CD14-positive monocyte (primary cell): ENCODE results near the gene ESRRG. TPM values are rescaled to one million over a fixed set of nuclear protein-coding genes. Genes with fewer than 3 reads are reported as not detected.

ENCODE experiments used
- DNase-seq, 3 donors: peaks; one replicate each; pipeline ENCODE4 v3.0.0-alpha.2; 2011 to 2022
- H2AFZ ChIP-seq: 2 replicates; pipeline ENCODE4 v1.6.0; 2012; ENCODE audit warnings: mild to moderate bottlenecking, low read depth, low read length, inconsistent platforms; ENCODE audit not compliant: insufficient read depth, poor library complexity, severe bottlenecking
- H3K27ac ChIP-seq, 2 donors: 1 replicate in 1 of 2; 2 replicates in 1 of 2; pipeline ENCODE4 v1.5.1; 2012 to 2013; ENCODE audit warnings: low read length in 2 of 2, control low read depth in 1 of 2, inconsistent platforms in 1 of 2, low read depth in 1 of 2, mild to moderate bottlenecking in 1 of 2
- H3K27me3 ChIP-seq, 2 donors: one replicate each; pipeline versions ENCODE4 v1.6.0 to v1.6.1; 2011 to 2013; ENCODE audit warnings: low read length in 2 of 2; ENCODE audit not compliant: control insufficient read depth in 2 of 2, insufficient read depth in 2 of 2
- H3K36me3 ChIP-seq, 2 donors: replicated peaks in 1 of 2; 1 replicate in 1 of 2; 2 replicates in 1 of 2; pipeline versions ENCODE4 v1.5.1 to v1.6.1; 2012 to 2013; ENCODE audit warnings: low read length in 2 of 2, control low read depth in 1 of 2, inconsistent platforms in 1 of 2, mild to moderate bottlenecking in 1 of 2; ENCODE audit not compliant: insufficient read depth in 2 of 2, control insufficient read depth in 1 of 2
- H3K4me1 ChIP-seq, 2 donors: 1 replicate in 1 of 2; 2 replicates in 1 of 2; pipeline versions ENCODE4 v1.5.1 to v1.6.1; 2012 to 2013; ENCODE audit warnings: low read length in 2 of 2, control low read depth in 1 of 2, inconsistent platforms in 1 of 2, mild to moderate bottlenecking in 1 of 2, moderate library complexity in 1 of 2; ENCODE audit not compliant: insufficient read depth in 2 of 2, control insufficient read depth in 1 of 2
- H3K4me2 ChIP-seq: replicated peaks from 2 replicates; pipeline ENCODE3; 2012; ENCODE audit warnings: low read length, moderate library complexity, mild to moderate bottlenecking; ENCODE audit not compliant: poor library complexity, severe bottlenecking; ENCODE audit errors: extremely low read depth
- H3K4me3 ChIP-seq, 3 experiments: fragments of 200-600 bp in 1 of 3; sonication (generic) in 1 of 3; replicated peaks in 1 of 3; 1 replicate in 2 of 3; 2 replicates in 1 of 3; pipeline ENCODE4 v1.5.1; 2011 to 2013; ENCODE audit warnings: low read length in 3 of 3, mild to moderate bottlenecking in 3 of 3, control low read depth in 2 of 3, low read depth in 2 of 3, inconsistent platforms in 1 of 3, moderate library complexity in 1 of 3
- H3K79me2 ChIP-seq: 2 replicates; pipeline ENCODE4 v1.6.0; 2012; ENCODE audit warnings: mild to moderate bottlenecking, control low read depth, inconsistent platforms, low read length, moderate library complexity; ENCODE audit not compliant: insufficient read depth
- H3K9ac ChIP-seq: 2 replicates; pipeline ENCODE4 v1.6.0; 2017; ENCODE audit warnings: low read length, mild to moderate bottlenecking; ENCODE audit not compliant: insufficient read depth, poor library complexity, severe bottlenecking
- H3K9me3 ChIP-seq, 2 donors: replicated peaks in 1 of 2; 1 replicate in 1 of 2; 2 replicates in 1 of 2; pipeline versions ENCODE4 v1.5.1 to v1.6.1; 2012 to 2013; ENCODE audit warnings: low read length in 2 of 2, control low read depth in 1 of 2; ENCODE audit not compliant: control insufficient read depth in 1 of 2, insufficient read depth in 1 of 2
- H4K20me1 ChIP-seq: 2 replicates; pipeline ENCODE4 v1.6.0; 2012; ENCODE audit warnings: mild to moderate bottlenecking, low read length, control low read depth, moderate library complexity; ENCODE audit not compliant: insufficient read depth
- H3K27ac Mint-ChIP-seq, 7 donors: one replicate each; pipeline ENCODE4 v1.8.0; 2020; ENCODE audit warnings: mild to moderate bottlenecking in 7 of 7, mixed read lengths in 7 of 7, moderate library complexity in 6 of 7, inconsistent platforms in 2 of 7
- H3K27me3 Mint-ChIP-seq, 3 donors: one replicate each; pipeline ENCODE4 v1.8.0; 2021 to 2022; ENCODE audit warnings: low read depth in 3 of 3, mild to moderate bottlenecking in 3 of 3, mixed read lengths in 3 of 3, moderate library complexity in 3 of 3, inconsistent platforms in 1 of 3
- H3K36me3 Mint-ChIP-seq, 2 donors: one replicate each; pipeline ENCODE4 v1.8.0; 2020; ENCODE audit warnings: mixed read lengths in 2 of 2, inconsistent platforms in 1 of 2, mild to moderate bottlenecking in 1 of 2
- H3K4me1 Mint-ChIP-seq: one replicate; pipeline ENCODE4 v1.8.0; 2020; ENCODE audit warnings: mild to moderate bottlenecking, mixed read lengths
- H3K4me3 Mint-ChIP-seq, 2 donors: one replicate each; pipeline ENCODE4 v1.8.0; 2020; ENCODE audit warnings: mild to moderate bottlenecking in 2 of 2, mixed read lengths in 2 of 2, moderate library complexity in 1 of 2
- H3K9me3 Mint-ChIP-seq, 7 donors: one replicate each; pipeline ENCODE4 v1.8.0; 2020 to 2022; ENCODE audit warnings: mixed read lengths in 7 of 7, mild to moderate bottlenecking in 6 of 7, moderate library complexity in 6 of 7, inconsistent platforms in 2 of 7
- WGBS: methylation state at CpG from one replicate; pipeline ENCODE4 v1.1.5; 2013; ENCODE audit warnings: missing lambda C conversion rate; ENCODE audit not compliant: insufficient coverage; 5-methylcytosine and 5-hydroxymethylcytosine counted together
- intact Hi-C, 2 donors: fragments of 100-400 bp; cut with micrococcal nuclease; formaldehyde crosslinking; loops; one replicate each; pipeline versions ENCODE4 v1.15.0 to v1.15.1; 2023
- polyA plus RNA-seq, 3 donors: library from polyadenylated mRNA; depleted of rRNA in 1 of 3; unstranded in 2 of 3; stranded (reverse) in 1 of 3; fragments of 300-500 nt in 2 of 3; fragments of >200 nt in 1 of 3; fragmentation: Illumina TruSeq in 2 of 3; gene quantifications; 1 replicate in 2 of 3; 2 replicates in 1 of 3; pipeline ENCODE4 v1.2.3, GENCODE V29; 2012 to 2021
- TF ChIP-seq, protein P1 (sequence below): fragments of 200-600 bp; IDR thresholded peaks from one replicate; pipeline ENCODE4 v1.8.0; 2022; ENCODE audit warnings: antibody characterized with exemption, mild to moderate bottlenecking

The ESRRG gene
- polyA plus RNA-seq, 3 donors, result not detected

DNA sequence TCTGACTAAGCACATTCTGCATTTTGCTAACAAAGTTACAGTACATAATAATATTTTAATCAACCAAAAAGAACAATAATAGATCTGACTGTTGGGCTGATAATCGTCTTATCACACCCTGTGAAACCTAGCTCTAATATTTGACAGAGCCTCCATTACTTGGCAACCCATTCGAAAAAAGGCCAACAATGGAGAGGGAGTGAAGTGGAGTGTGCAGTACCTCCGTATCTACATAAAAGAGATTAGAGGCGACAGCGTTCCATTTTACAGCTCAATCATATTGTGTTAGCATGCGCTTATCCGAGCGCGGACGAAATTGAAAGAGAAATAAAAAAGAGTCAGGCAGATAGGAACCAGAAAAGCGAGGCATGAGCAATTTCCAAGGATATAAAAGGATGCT is 162.7 kb downstream of the ESRRG start:
- 100% methylated on average over 5 of the region's 11 CpGs for WGBS
- H3K27me3 Mint-ChIP-seq, result peaks cover 0 to 2% (median 0%) of the 10 kb centered on the region in 3 donors
- Histone ChIP-seq H3K9me3 (no peaks in the 10 kb centered on the region), H3K36me3 (no peaks in the 10 kb centered on the region), H3K4me2 (no peak overlapping the region), H3K27me3 (no peaks in the 10 kb centered on the region), H4K20me1 (no peaks in the 10 kb centered on the region), H3K9ac (no peak overlapping the region), H3K4me3 (no peak overlapping the region), H3K4me1 (no peaks in the 10 kb centered on the region), H3K27ac (no peak overlapping the region), H3K79me2 (no peaks in the 10 kb centered on the region), H2AFZ (no peak overlapping the region)
- intact Hi-C loops, result no loop called here
- TF ChIP-seq, protein P1, sequence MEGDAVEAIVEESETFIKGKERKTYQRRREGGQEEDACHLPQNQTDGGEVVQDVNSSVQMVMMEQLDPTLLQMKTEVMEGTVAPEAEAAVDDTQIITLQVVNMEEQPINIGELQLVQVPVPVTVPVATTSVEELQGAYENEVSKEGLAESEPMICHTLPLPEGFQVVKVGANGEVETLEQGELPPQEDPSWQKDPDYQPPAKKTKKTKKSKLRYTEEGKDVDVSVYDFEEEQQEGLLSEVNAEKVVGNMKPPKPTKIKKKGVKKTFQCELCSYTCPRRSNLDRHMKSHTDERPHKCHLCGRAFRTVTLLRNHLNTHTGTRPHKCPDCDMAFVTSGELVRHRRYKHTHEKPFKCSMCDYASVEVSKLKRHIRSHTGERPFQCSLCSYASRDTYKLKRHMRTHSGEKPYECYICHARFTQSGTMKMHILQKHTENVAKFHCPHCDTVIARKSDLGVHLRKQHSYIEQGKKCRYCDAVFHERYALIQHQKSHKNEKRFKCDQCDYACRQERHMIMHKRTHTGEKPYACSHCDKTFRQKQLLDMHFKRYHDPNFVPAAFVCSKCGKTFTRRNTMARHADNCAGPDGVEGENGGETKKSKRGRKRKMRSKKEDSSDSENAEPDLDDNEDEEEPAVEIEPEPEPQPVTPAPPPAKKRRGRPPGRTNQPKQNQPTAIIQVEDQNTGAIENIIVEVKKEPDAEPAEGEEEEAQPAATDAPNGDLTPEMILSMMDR, result no peak
- H3K27ac Mint-ChIP-seq, result no peak overlapping the region
- H3K9me3 Mint-ChIP-seq, result peaks cover 0 to 5% (median 0%) of the 10 kb centered on the region in 7 donors
- H3K4me1 Mint-ChIP-seq, result no peaks in the 10 kb centered on the region
- no peak for DNase-seq
- H3K36me3 Mint-ChIP-seq, result no peaks in the 10 kb centered on the region
- H3K4me3 Mint-ChIP-seq, result no peak overlapping the region

DNA sequence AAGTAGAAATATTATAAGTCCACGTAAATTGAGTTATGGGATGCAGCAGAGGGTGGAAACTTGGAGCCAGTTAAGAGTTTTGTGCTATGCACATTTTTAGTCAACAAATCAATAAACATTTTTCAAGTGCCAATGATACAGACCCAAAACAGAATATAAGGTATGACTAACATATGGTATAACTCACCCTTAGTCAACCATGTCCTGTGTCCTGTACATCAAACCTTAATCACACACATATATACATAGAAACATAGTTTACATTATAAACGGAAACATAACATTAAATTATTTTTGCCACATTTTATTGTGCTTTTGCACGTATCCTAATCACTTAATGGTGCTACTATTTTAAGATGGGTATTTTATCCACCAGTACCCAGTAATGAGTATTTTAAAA is 163.9 kb downstream of the ESRRG start:
- no peak overlapping the region for H3K27ac ChIP-seq
- peaks cover 0 to 3% (median 0%) of the 10 kb centered on the region in 7 donors for H3K9me3 Mint-ChIP-seq
- H3K9ac ChIP-seq, result no peak overlapping the region
- no peaks in the 10 kb centered on the region for H3K27me3 ChIP-seq
- no peak overlapping the region for H2AFZ ChIP-seq
- TF ChIP-seq, protein P1, result no peak
- no peaks in the 10 kb centered on the region for H3K4me1 Mint-ChIP-seq
- no peak overlapping the region for H3K4me3 ChIP-seq
- H3K4me1 ChIP-seq, result no peaks in the 10 kb centered on the region
- peaks cover 0 to 2% (median 0%) of the 10 kb centered on the region in 3 donors for H3K27me3 Mint-ChIP-seq
- no peaks in the 10 kb centered on the region for H4K20me1 ChIP-seq
- no peak overlapping the region for H3K4me3 Mint-ChIP-seq
- no peak overlapping the region for H3K27ac Mint-ChIP-seq
- no peaks in the 10 kb centered on the region for H3K36me3 Mint-ChIP-seq
- no peak for DNase-seq
- H3K4me2 ChIP-seq, result no peak overlapping the region
- H3K36me3 ChIP-seq, result no peaks in the 10 kb centered on the region
- intact Hi-C loops, result no loop called here
- no peaks in the 10 kb centered on the region for H3K9me3 ChIP-seq
- H3K79me2 ChIP-seq, result no peaks in the 10 kb centered on the region
- WGBS, result no CpG with 5 or more reads among the region's 3 CpGs
